ENCODE data around the gene KASH5.
A peak's percentile ranks its signal among the peaks of the same experiment; 100 is the strongest.
"Not testable (repeated sequence)": the region's sequence is repeated elsewhere in the genome, so short reads cannot be mapped to it uniquely, and the experiment has no call there.

The KASH5 gene

GRCh38 chr19:49439836-49440235 is 51.8 kb downstream of the KASH5 start:
- DNase-seq = no peak

GRCh38 chr19:49440439-49441209 is 52.6 kb downstream of the KASH5 start:
- DNase-seq = no peak

- DNase-seq = no peak
Measured at GRCh38 chr19:49441210-49441959, 53.3 kb downstream of the KASH5 start, which contains the start of gene SLC17A7. Gene SLC17A7 (minus strand): TSS chr19:49441527. CDS start chr19:49441379, 148 bp downstream.

GRCh38 chr19:49441960-49442350 is 53.9 kb downstream of the KASH5 start:
- DNase-seq = no peak

GRCh38 chr19:49442354-49442753 is 54.3 kb downstream of the KASH5 start:
- no peak for DNase-seq

DNA sequence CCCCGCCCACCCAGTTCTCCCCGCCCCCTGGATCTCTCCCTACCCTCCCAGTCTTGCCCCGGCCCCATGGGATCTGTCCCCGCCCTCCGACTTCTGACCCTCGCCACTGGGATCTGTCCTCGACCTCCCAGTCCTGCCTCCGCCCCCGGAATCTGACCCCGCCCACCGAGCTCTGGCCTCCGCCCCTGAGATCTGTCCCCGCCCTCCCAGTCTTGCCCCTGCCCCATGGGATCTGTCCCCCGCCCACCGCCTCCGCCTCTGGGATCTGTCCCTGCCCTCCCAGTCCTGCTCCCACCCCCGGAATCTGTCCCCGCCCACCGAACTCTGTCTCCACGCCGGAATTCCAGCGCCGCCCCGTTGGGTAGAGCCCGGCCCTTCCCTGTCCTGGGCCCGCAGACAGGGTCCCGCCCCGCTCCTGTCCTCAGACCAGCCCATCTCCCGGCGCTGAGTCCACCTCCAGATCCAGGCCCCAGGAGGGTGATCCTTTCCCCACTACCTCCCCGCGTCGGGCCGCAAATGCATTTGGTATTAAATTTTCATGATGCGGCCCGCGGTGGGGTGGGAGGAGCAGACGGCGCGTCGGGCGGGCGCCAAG is 54.8 kb downstream of the KASH5 start:
- no peak for DNase-seq

DNA sequence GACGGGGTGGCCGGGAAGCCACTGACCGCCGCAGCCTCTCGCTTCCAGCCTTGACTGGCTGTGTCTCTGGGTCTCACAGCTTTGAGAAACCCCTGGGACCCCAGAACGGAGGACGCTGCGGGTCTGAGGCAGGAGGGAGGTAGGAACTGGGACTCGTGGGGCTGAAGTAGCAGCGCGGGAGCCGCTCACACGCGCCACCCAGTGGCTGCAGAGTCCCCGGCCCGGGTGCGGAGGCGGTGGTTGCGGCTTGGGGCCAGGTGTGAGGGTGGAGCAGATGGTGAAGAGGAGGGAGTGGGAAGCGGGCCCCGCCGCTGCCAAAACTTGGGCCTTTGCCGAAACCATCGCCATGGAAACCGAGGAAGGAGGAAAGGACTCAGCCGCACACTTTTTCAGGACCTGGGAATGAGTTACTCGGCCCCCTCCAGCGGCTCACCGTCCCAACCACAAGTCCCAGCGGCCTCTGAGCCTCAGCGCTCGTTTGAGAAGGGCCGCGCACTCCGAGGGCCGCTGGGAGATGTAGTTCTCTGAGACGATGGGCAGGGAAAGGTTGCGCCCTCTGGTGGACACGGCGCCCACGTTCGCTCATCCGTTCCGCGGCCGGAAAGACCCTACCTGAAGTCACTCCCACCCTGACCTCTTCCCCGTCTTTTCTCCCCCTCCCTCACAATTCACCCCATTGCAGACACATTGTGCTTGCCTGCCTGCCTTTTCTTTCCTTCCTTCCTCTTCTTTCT is 55.5 kb downstream of the KASH5 start:
- peak; percentile 92 for DNase-seq

GRCh38 chr19:49444100-49444700 is 56.2 kb downstream of the KASH5 start:
- DNase-seq = not testable (repeated sequence)

GRCh38 chr19:49445997-49446396 is 57.9 kb downstream of the KASH5 start:
- no peak for DNase-seq

DNA sequence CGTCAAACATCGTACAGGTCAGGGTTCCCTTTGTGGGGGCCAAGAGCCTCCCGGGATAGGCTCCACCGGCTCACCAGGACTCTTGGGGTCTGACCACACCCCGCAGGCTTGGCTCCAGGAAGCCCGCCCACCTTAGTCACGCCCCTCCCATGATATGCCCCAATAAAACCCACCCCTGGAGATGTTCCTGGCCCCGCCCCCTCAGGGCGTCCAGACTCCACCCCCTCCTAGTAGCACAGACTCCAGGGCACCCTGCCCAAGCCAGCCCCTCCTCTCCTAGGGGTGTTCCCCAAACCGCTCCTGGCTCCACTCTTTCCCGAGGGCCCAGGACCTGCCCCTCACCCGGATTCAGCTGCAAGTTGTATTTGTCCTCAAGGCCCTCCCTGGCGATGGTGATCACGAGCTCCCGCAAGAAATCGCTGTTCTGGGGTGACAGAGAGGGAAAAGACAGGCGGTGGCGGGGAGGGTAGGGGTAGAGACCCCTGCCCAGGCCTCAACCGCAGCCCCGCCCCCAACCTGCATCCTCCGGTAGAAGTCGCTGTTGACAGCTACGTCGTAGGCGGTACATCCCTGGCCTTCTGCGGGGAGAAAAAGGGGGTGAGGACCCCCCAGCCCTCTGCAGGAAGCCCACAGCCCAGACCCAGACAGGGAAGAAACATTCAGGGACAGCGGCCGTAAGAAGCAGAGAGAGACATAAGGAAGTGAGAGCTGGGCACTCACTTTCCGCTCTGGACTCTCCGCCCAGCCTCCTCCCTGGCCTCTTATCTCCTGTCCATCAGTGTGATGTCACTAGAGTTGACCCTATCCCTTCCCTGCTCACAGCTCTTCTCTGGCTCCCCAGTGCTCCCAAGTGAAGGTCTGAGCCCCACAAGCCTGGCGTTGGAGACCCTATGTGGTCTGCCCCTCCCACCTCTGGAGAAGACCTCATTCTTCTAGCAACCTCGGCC is 59.7 kb downstream of the KASH5 start:
- DNase-seq = no peak

GRCh38 chr19:49448432-49448786 is 60.4 kb downstream of the KASH5 start:
- DNase-seq = no peak

GRCh38 chr19:49450405-49450804 is 62.4 kb downstream of the KASH5 start:
- no peak for DNase-seq

DNA sequence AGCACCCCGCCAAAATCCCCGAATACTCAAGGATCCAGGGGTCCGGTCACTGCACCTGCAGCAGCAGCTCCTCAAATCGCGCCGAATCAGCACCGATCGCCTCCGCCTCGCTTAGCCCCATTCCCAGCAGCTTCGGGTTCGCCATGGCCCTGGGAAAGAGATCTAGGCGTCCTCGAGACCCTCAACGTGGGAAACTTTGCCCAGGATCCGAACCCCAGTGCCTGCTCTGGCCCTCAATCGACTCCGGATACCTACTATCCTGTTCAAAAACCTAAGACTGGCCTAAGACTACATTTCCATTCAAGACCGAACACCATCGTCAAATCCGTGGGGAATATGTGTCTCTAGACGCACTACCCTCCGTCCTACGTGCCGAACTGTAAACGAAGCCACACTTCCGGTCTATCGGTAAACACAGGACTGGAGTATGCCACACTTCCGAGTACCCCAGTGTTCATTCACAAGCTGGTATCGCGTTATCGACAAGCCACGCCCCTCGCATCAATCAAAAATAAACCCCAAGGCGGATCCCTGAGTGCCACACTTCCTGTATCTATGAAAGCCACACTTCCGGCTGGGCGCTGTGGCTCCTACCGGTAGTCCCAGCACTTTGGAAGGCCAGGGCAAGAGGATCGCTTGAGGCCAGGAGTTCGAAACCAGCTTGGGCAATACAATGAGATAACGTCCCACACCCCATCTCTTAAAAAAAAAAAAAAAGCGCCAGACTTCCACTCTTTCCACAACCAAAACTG is 63.6 kb downstream of the KASH5 start, which contains the start of gene PIH1D1:
TSS of gene PIH1D1 (minus strand) at position 385 of the 752 bp plus-strand sequence. CDS start at position 145, 240 bp downstream.
- DNase-seq = peak; percentile 97

- peak; percentile 96 for DNase-seq
Measured at GRCh38 chr19:49453013-49453756, 65.1 kb downstream of the KASH5 start, which contains the start of gene ALDH16A1. Gene ALDH16A1 (plus strand): TSS chr19:49453225. CDS start chr19:49453332, 107 bp downstream.

DNA sequence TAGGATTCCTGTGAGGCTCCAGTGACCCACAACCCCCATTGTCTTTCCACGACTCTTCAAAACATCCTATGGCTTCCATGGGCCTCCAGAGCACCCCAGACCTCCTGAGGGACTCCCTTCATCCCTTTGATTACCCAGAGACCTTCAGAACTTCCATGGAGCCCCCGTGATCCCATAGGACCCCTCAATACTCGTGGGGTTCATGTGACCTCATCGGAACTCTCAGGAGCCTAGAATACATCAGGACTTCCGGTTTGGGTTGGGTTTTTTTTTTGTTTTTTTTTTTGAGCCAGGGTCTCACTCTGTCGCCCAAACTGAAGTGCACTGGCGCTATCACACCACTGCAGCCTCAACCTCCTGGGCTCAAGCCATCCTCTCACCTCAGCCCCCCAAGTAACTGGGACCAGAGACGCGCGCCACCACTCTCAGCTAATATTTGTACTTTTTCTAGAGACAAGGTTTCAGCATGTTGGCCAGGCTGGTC is 65.8 kb downstream of the KASH5 start:
- DNase-seq = no peak

GRCh38 chr19:49455773-49456172 is 67.7 kb downstream of the KASH5 start:
- no peak for DNase-seq

DNA sequence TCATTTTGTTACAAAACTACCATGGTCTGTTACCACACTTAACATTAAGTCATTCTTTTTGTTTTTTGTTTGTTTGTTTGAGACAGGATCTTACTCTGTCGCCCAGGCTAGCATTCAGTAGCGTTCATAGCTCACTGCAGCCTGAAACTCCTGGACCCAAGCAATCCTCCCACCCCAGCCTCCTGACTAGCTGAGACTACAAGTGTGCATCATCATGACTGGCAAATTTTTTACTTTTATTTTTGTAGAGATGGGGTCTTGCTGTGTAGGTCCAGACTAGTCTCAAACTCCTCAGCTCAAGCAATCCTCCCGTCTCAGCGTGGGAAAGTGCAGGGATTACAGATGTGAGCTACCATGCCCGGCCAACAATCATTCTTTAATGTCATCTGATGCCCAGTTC is 68.3 kb downstream of the KASH5 start:
- no peak for DNase-seq

DNA sequence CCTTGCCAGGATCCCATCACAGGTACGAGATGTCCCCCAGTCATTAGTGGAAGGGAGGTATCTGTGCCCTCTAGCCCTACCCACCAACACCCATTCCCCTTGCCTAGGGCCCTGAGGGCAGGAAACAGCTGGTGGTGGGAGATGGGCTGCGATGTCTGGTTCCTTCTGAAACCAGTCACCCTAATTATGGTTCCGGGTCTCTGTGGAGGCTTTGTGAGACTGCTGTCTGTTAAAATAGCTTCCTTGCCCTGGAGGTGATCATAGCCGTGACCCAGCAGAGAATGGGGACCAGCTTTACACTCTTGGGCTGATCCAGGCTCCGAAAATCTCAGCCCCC is 70.5 kb downstream of the KASH5 start:
- no peak for DNase-seq

- DNase-seq = no peak
Measured at GRCh38 chr19:49459388-49459787, 71.3 kb downstream of the KASH5 start.

DNA sequence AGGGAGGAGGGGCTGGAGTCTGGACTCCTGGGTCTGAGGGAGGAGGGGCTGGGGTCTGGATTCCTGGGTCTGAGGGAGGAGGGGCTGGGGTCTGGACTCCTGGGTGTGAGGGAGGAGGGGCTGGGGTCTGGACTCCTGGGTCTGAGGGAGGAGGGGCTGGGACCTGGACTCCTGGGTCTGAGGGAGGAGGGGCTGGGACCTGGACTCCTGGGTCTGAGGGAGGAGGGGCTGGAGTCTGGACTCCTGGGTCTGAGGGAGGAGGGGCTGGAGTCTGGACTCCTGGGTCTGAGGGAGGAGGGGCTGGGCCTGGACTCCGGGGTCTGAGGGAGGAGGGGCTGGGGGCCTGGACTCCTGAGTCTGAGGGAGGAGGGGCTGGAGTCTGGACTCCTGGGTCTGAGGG is 73.1 kb downstream of the KASH5 start:
- not testable (repeated sequence) for DNase-seq

All from NCI-H1092 treated with DMSO at 0.1 percent for 48 hours (cell line).